Esophagus squamous epithelium (tissue), 4 donors: ENCODE data around the gene PRUNE2.

Source experiments
- CTCF ChIP-seq, 6 experiments: fragments of 450-650 bp in 4 of 6; fragments of 200-600 bp in 2 of 6; sonication (generic) in 2 of 6; IDR thresholded peaks; one replicate each; pipeline ENCODE4 v1.5.1; 2016 to 2019; ENCODE audit warnings: antibody characterized with exemption in 6 of 6, mild to moderate bottlenecking in 4 of 6, moderate library complexity in 4 of 6
- POLR2A ChIP-seq, 4 donors: fragments of 450-650 bp; IDR thresholded peaks; one replicate each; pipeline ENCODE4 v1.6.1; 2017; ENCODE audit warnings: antibody characterized with exemption in 4 of 4, mild to moderate bottlenecking in 4 of 4, moderate library complexity in 3 of 4

GRCh38 chr9:76764138-76764537 lies 141.8 kb downstream of the PRUNE2 start, which contains the start of gene PCA3:
- TF ChIP-seq CTCF (IDR thresholded peaks at IDR 0.05) (no peak), POLR2A (IDR thresholded peaks at IDR 0.05) (no peak)
